ENCODE results near the gene BTN1A1. TPM values are rescaled to one million over a fixed set of nuclear protein-coding genes. Genes with fewer than 3 reads are reported as not detected.
A peak's percentile ranks its signal among the peaks of the same experiment; 100 is the strongest.
"Not testable (repeated sequence)": the region's sequence is repeated elsewhere in the genome, so short reads cannot be mapped to it uniquely, and the experiment has no call there.

Gene BTN1A1
- total RNA-seq, 1 donor from 2014 or later = not detected

DNA sequence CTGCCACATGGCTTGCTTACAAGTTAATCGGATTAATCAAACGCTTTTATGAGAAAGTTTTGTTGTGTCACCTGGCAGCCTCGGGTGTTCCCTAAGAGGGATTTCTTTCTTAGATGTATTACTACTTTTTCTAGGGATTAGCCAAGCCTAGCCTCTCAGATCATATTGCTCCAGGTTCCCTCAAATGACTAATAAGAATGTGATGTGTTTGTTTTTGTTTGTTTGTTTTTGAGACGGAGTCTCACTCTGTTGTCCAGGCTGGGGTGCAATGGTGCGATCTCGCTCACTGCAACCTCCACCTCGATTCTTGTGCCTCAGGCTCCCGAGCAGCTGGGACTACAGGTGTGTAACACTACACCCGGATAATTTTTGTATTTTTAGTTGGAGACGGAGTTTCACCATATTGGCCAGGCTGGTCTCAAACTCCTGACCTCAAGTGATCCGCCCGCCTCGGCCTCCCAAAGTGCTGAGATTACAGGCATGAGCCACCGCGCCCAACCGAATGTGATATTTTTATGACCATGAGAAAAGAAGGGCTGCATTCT is 39.0 kb downstream of the BTN1A1 start:
- Histone ChIP-seq H3K4me3 (ENCODE audit: low read depth, low read length) (peak overlapping the region; percentile 64), H3K27me3 (ENCODE audit: control insufficient read depth, insufficient read depth, low read length) (no peaks in the 10 kb centered on the region), H3K36me3 (ENCODE audit: control insufficient read depth, insufficient read depth, low read length) (no peaks in the 10 kb centered on the region)
- DNase-seq (ENCODE audit: low read depth) = peak; percentile 35
- no peak for TF ChIP-seq CTCF (IDR thresholded peaks at IDR 0.05; ENCODE audit: insufficient read depth, low read length, severe bottlenecking)
- no peak for FAIRE-seq

DNA sequence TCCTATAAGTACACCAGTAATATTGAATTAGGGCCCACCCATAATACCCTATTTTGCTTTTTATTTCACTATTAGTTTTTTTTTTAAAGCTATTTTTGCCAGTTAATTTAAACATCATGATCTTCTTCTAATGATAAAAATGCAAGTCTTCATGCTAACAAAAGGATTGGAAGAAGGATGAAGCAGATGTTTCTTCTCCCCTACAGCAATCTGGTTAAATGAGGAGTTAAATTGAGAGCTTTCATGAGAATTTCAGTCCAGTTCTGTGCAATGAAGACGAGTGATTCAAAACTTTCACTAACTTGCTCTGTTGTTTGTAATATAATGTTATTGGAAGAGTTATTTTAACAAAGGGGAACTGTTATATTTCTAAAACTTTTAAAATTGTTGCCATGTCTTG is 41.5 kb downstream of the BTN1A1 start:
- no peak for TF ChIP-seq CTCF (IDR thresholded peaks at IDR 0.05; ENCODE audit: insufficient read depth, low read length, severe bottlenecking)
- no peak for FAIRE-seq
- Histone ChIP-seq H3K36me3 (ENCODE audit: control insufficient read depth, insufficient read depth, low read length) (peaks cover 2% of the 10 kb centered on the region), H3K4me3 (ENCODE audit: low read depth, low read length) (no peak overlapping the region), H3K27me3 (ENCODE audit: control insufficient read depth, insufficient read depth, low read length) (no peaks in the 10 kb centered on the region)
- DNase-seq (ENCODE audit: low read depth) = no peak

DNA sequence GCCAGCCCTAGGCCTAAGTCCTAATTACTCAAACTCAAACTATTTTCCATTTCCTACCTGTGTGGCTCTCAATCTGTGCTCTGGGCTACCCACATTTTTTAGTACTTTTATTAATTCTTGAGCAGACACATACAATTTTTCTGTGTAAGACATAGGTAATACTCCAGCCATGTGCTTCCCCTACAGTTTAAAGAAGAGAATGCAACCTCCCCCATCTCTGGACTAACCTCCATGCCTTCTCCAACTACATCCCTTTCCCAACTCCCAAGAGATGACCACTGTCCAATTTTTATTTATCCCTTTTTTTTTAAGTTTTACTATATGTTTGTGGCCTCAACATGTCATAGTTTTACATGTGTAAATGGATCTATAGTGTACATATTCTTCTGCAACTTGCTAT is 43.9 kb downstream of the BTN1A1 start:
- FAIRE-seq (no peak), DNase-seq (ENCODE audit: low read depth) (peak; percentile 29)
- TF ChIP-seq CTCF (IDR thresholded peaks at IDR 0.05; ENCODE audit: insufficient read depth, low read length, severe bottlenecking) = peak; percentile 39
- Histone ChIP-seq H3K36me3 (ENCODE audit: control insufficient read depth, insufficient read depth, low read length) (peaks cover 2% of the 10 kb centered on the region), H3K27me3 (ENCODE audit: control insufficient read depth, insufficient read depth, low read length) (no peaks in the 10 kb centered on the region), H3K4me3 (ENCODE audit: low read depth, low read length) (no peak overlapping the region)

- DNase-seq (ENCODE audit: low read depth) = no peak
- no peak for TF ChIP-seq CTCF (IDR thresholded peaks at IDR 0.05; ENCODE audit: insufficient read depth, low read length, severe bottlenecking)
- H3K27me3 ChIP-seq (ENCODE audit: control insufficient read depth, insufficient read depth, low read length) = no peaks in the 10 kb centered on the region
- FAIRE-seq = no peak
- no peak overlapping the region for H3K4me3 ChIP-seq (ENCODE audit: low read depth, low read length)
- peaks cover 2% of the 10 kb centered on the region for H3K36me3 ChIP-seq (ENCODE audit: control insufficient read depth, insufficient read depth, low read length)
Observed at GRCh38 chr6:26544473-26544872, 44.4 kb downstream of the BTN1A1 start.

DNA sequence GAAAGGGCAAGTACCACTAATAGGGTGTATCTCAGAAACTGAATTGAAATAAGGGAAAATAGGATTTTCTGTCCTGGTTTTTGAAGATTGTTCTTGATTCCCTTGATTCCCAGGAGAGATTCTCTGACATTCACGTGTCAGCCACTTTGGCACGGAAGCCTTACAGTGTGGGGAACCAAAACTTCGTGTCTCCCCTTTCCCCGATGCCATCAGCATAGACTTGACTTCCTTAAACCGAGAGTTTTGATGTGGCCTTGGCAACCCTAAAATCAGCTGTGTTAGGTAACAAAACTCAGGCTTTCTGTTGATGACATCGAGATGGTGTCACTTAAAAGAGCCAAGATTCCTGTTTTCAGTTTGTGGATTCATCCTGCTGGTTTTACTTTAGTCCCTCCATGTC is 45.5 kb downstream of the BTN1A1 start:
- FAIRE-seq (no peak), DNase-seq (ENCODE audit: low read depth) (no peak)
- Histone ChIP-seq H3K27me3 (ENCODE audit: control insufficient read depth, insufficient read depth, low read length) (no peaks in the 10 kb centered on the region), H3K36me3 (ENCODE audit: control insufficient read depth, insufficient read depth, low read length) (peaks cover 2% of the 10 kb centered on the region), H3K4me3 (ENCODE audit: low read depth, low read length) (no peak overlapping the region)
- no peak for TF ChIP-seq CTCF (IDR thresholded peaks at IDR 0.05; ENCODE audit: insufficient read depth, low read length, severe bottlenecking)

DNA sequence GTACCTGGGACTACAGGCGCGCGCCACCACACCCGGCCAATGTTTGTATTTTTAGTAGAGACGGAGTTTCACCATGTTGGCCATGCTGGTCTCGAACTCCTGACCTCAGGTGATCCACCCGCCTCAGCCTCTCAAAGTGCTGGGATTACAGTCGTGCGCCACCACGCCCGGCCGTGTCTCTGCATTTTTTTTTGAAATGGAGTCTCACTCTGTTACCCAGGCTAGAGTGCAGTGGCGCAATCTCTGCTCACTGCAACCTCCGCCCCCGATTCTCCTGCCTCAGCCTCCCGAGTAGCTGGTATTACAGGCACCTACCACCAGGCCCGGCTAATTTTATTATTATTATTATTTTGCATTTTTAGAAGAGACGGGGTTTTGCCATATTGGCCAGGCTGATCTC is 47.3 kb downstream of the BTN1A1 start:
- FAIRE-seq = not testable (repeated sequence)

More for the DNA sequence above, 47.3 kb downstream of the BTN1A1 start:
- not testable (repeated sequence) for H3K4me3 ChIP-seq (ENCODE audit: low read depth, low read length); H3K27me3 ChIP-seq (ENCODE audit: control insufficient read depth, insufficient read depth, low read length); DNase-seq (ENCODE audit: low read depth); H3K36me3 ChIP-seq (ENCODE audit: control insufficient read depth, insufficient read depth, low read length)
